Smooth muscle cell (in vitro differentiated cells): Measurements from ENCODE around the gene JHY. TPM values are rescaled to one million over a fixed set of nuclear protein-coding genes. Genes with fewer than 3 reads are reported as not detected.

Experiments used
- DNase-seq: peaks from one replicate; lab custom pipeline; 2025; ENCODE audit not compliant: unreplicated experiment; lab: John Stamatoyannopoulos, UW
- H2AFZ ChIP-seq: fragments of 200-600 bp; sonication (generic); 2 replicates; pipeline ENCODE4 v1.6.0; 2016; ENCODE audit warnings: antibody characterized with exemption, low read depth, mild to moderate bottlenecking
- H3F3A ChIP-seq: fragments of 200-600 bp; sonication (generic); 2 replicates; pipeline ENCODE4 v1.6.0; 2017; ENCODE audit warnings: antibody characterized with exemption, low read depth
- H3K27ac ChIP-seq: fragments of 200-600 bp; sonication (generic); 2 replicates; pipeline ENCODE4 v1.5.1; 2016; ENCODE audit warnings: low read depth, mild to moderate bottlenecking
- H3K27me3 ChIP-seq: fragments of 200-600 bp; sonication (generic); 2 replicates; pipeline ENCODE4 v1.6.1; 2016; ENCODE audit warnings: low read depth, mild to moderate bottlenecking
- H3K36me3 ChIP-seq: fragments of 200-600 bp; sonication (generic); 2 replicates; pipeline ENCODE4 v1.5.1; 2016; ENCODE audit warnings: low read depth
- H3K4me1 ChIP-seq: fragments of 200-600 bp; sonication (generic); 2 replicates; pipeline ENCODE4 v1.5.1; 2016; ENCODE audit warnings: low read depth
- H3K4me2 ChIP-seq: fragments of 200-600 bp; sonication (generic); 2 replicates; pipeline ENCODE4 v1.6.0; 2016; ENCODE audit warnings: mild to moderate bottlenecking
- H3K4me3 ChIP-seq: fragments of 200-600 bp; sonication (generic); 2 replicates; pipeline ENCODE4 v1.5.1; 2016; ENCODE audit warnings: mild to moderate bottlenecking
- H3K79me2 ChIP-seq: fragments of 200-600 bp; sonication (generic); 2 replicates; pipeline ENCODE4 v1.6.0; 2016; ENCODE audit warnings: low read depth, mild to moderate bottlenecking
- H3K9ac ChIP-seq: fragments of 200-600 bp; sonication (generic); 2 replicates; pipeline ENCODE4 v1.6.0; 2016; ENCODE audit warnings: low read depth
- H3K9me3 ChIP-seq: fragments of 200-600 bp; sonication (generic); replicated peaks from 2 replicates; pipeline ENCODE4 v1.5.1; 2016; ENCODE audit warnings: low read depth
- H4K20me1 ChIP-seq: fragments of 200-600 bp; sonication (generic); 2 replicates; pipeline ENCODE4 v1.6.0; 2016; ENCODE audit warnings: low read depth
- WGBS: methylation state at CpG from one replicate; pipeline ENCODE4 v1.1.7; 2016; ENCODE audit warnings: low lambda C conversion rate; 5-methylcytosine and 5-hydroxymethylcytosine counted together
- polyA plus RNA-seq: library from polyadenylated mRNA; unstranded; fragments of >200 nt; fragmentation: Nextera tagmentation; extraction: Ambion mirVana; gene quantifications from 2 replicates; pipeline ENCODE4 v1.2.1, GENCODE V29; 2016
- total RNA-seq: library from RNA; depleted of rRNA; stranded (reverse); fragments of >200 nt; gene quantifications from 2 replicates; pipeline ENCODE4 v1.2.3, GENCODE V29; 2014
- TF ChIP-seq, protein P1 (sequence below): fragments of 200-600 bp; sonication (generic); IDR thresholded peaks from 2 replicates; pipeline ENCODE4 v1.5.1; 2017; ENCODE audit warnings: borderline replicate concordance, mild to moderate bottlenecking, antibody characterized with exemption; ENCODE audit not compliant: insufficient read depth, poor library complexity, severe bottlenecking

JHY gene
- total and polyA plus RNA-seq, 2 experiments from 2014 or later, result 3.7 to 4.6 TPM

DNA sequence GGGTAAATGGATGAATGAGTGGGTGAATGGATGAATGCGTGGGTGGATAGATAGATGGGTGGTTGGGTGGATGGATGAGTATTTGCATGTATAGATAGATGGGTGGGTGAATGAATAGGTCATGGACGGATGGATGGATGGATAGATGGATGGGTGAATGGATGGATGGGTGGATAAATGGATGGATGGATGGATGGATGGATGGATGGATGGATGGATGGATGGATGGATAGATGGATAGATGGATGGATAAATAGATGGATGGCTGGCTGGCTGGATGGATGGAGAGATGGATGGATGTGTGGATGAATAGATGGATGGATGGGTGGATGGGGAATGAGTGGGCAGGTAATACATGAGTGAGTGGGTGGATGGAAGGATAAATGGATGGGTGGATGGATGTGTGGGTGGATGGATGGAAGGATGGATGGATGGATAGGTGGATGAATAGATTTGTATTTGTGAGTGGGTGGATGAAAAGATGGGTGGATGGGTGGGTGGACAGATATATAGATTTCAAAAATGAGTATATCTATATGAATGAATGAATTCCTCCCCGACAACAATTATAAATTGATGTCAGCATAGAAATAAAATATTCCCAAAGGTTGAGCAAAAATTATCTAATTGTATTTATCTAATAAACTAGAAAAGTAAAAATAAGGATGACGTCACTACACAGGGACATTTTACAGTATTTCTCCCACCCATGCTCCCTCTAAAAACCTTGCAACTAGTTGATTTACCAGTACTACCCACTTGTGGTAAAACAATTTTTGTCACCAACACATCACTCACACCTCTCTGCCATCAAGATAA is 44.8 kb upstream of the JHY start:
- no peak overlapping the region for H2AFZ ChIP-seq
- TF ChIP-seq, protein P1, sequence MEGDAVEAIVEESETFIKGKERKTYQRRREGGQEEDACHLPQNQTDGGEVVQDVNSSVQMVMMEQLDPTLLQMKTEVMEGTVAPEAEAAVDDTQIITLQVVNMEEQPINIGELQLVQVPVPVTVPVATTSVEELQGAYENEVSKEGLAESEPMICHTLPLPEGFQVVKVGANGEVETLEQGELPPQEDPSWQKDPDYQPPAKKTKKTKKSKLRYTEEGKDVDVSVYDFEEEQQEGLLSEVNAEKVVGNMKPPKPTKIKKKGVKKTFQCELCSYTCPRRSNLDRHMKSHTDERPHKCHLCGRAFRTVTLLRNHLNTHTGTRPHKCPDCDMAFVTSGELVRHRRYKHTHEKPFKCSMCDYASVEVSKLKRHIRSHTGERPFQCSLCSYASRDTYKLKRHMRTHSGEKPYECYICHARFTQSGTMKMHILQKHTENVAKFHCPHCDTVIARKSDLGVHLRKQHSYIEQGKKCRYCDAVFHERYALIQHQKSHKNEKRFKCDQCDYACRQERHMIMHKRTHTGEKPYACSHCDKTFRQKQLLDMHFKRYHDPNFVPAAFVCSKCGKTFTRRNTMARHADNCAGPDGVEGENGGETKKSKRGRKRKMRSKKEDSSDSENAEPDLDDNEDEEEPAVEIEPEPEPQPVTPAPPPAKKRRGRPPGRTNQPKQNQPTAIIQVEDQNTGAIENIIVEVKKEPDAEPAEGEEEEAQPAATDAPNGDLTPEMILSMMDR, result no peak
- H4K20me1 ChIP-seq, result no peaks in the 10 kb centered on the region
- H3K4me2 ChIP-seq, result no peak overlapping the region
- no peak overlapping the region for H3K4me3 ChIP-seq
- H3F3A ChIP-seq, result no peaks in the 10 kb centered on the region
- no peaks in the 10 kb centered on the region for H3K27me3 ChIP-seq
- no peaks in the 10 kb centered on the region for H3K79me2 ChIP-seq
- no peak overlapping the region for H3K9ac ChIP-seq
- DNase-seq, result no peak
- WGBS, result 83% methylated on average over 4 of the region's 4 CpGs
- peaks cover 2% of the 10 kb centered on the region for H3K4me1 ChIP-seq
- H3K27ac ChIP-seq, result no peak overlapping the region
- no peaks in the 10 kb centered on the region for H3K36me3 ChIP-seq
- H3K9me3 ChIP-seq, result no peaks in the 10 kb centered on the region

DNA sequence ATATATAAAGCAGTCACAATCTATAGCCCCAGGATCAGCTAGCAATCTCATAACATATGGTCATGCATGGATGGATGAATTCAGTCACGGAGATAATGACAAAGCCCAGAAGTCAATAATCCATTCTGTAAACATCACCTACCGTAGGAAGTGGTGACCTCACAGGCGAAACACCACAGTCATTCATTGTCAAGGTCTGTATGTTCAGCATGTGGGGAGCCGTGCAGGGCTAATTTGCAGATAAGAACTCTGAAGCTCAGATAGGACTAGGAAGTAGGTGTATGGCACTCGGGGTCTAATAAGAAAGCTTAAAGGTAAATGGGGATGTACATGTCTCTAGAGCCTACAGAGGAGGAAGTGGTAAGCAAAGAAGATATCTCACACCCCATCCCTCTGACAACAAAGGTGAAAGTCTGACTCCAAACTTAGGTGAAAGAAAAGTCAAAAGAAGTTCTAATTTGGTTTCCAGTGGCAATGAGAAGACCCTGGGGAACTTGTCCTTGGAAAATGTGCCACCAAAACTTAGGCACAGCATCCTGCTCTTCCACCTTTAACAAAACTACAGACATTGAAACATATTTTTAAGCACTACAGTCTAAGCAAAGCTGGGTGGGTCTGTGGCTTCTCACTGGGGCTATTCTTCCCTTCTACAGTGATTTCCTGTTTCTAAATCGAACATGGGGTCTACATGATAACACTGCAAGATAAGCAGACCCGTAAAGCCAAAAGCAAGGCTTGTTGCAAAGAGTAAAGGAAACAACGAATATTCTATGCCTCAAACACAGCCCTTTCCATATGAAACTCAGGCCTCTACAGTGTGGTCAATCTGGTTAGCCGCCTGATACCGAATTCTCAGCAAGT is 39.0 kb upstream of the JHY start:
- H3K4me2 ChIP-seq, result no peak overlapping the region
- H3K36me3 ChIP-seq, result no peaks in the 10 kb centered on the region
- H3K9me3 ChIP-seq, result no peaks in the 10 kb centered on the region
- H3F3A ChIP-seq, result no peaks in the 10 kb centered on the region
- H2AFZ ChIP-seq, result no peak overlapping the region
- H3K27ac ChIP-seq, result no peak overlapping the region
- DNase-seq, result no peak
- TF ChIP-seq, protein P1, result no peak
- no peak overlapping the region for H3K4me3 ChIP-seq
- no peaks in the 10 kb centered on the region for H3K27me3 ChIP-seq
- H3K9ac ChIP-seq, result no peak overlapping the region
- H3K79me2 ChIP-seq, result no peaks in the 10 kb centered on the region
- no peaks in the 10 kb centered on the region for H4K20me1 ChIP-seq
- H3K4me1 ChIP-seq, result no peaks in the 10 kb centered on the region
- WGBS, result 61% methylated on average over 10 of the region's 10 CpGs

DNA sequence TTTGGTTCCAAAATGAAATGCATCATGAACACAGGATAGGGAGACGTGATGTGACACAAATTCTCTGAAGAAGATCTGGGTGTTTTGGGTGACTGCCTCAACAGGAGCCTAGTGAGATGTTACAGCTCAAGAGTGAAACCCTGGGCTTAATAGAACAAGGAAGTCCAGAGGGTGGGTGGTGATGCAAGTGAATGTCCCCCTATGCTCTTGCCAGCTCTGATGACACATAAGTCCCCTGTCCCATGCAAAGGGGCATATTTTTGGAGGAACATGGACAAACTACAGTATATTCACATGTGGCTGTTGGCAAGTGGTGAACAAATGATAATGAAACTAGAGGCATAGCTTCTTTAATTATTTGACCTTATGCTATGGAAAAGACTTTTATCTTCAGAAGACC is 35.1 kb upstream of the JHY start:
- Histone ChIP-seq H3K4me1 (peaks cover 12% of the 10 kb centered on the region), H3K4me3 (no peak overlapping the region), H3K36me3 (no peaks in the 10 kb centered on the region), H3F3A (peaks cover 11% of the 10 kb centered on the region), H3K9me3 (no peaks in the 10 kb centered on the region), H3K27me3 (no peaks in the 10 kb centered on the region), H3K79me2 (no peaks in the 10 kb centered on the region), H3K27ac (no peak overlapping the region), H4K20me1 (no peaks in the 10 kb centered on the region), H3K4me2 (no peak overlapping the region), H3K9ac (no peak overlapping the region), H2AFZ (no peak overlapping the region)
- no peak for DNase-seq
- WGBS, result 33% methylated on average over 1 of the region's 1 CpG
- TF ChIP-seq, protein P1, result no peak
